ENCODE results near the gene CROT.

Gene CROT

DNA sequence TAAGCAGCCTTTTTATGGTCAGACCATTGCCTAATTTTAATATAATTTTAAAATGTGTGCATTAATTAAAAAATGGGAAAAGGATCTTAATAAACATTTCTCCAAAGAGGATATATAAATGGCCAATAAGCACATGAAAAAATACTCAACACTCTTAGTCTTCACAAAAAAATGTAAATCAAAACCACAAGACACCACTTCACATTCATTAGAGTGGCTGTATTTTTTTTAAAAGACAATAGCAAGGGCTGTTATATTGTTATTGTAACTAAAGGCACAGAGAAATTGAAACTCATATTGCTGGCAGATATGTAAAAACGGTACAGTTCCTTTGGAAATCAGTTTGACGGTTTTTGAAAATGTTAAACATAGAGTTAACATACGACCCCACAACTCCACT, 3.2 kb upstream of the CROT start:
- no peak for DNase-seq (ENCODE audit: low read depth)

DNA sequence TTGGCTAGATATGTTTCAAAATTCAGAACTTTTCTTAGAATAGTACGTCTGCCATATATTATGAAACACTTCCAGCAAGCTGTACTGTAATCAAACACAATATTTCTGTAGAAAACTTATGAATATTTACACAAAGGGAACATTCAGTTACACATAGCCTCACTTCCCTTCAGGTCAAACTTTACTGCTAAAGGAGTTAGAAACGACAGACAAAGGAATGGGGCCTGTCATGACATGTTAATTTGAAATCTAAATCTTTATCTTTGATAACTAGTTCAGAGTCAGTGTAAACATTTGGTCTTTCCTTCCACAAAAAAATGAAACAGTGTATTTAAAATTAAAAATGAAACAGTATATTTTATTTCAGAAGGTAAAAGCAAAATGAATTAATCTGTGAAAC, 1.0 kb upstream of the CROT start:
- DNase-seq (ENCODE audit: low read depth), result no peak

DNA sequence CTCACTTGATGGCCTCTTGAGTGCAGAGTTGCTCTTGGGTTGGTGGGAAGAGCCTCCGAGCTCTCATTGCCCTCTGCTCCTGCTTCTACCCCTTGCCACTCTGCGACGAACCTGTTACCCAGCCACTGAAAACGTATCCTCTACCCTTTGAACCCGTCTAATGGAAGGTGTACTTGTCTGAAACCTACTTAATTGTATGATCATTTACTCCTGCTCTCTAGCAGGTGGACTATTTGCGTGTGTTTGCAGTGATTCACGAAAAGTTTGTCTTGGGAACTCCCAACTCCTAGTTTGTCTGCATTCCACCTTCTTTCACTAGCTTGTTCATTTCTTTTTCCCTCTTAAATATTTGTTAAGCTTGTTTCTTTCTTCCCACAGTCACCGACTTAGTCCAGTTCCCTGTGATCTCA, 503 bp downstream of the CROT start:
- no peak for DNase-seq (ENCODE audit: low read depth)

DNA sequence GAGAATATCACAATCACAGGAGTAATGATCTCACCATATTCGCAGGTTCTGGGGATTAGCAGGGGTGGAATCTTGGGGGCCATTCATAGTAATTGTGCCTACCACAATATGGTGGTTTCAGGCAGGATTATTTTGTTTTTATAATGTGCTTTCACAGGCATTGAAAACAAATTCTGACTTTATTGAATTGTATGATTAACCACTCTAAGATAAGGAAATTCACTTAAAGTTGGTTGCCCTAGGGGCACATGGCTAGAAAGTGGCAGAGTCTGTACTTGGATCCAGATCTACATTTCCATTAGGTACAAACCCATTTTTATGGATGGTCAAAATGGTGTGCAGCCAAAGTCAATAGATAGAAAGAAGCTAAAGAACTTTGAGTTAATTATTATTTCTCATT, 1.7 kb downstream of the CROT start:
- DNase-seq (ENCODE audit: low read depth), result no peak

DNA sequence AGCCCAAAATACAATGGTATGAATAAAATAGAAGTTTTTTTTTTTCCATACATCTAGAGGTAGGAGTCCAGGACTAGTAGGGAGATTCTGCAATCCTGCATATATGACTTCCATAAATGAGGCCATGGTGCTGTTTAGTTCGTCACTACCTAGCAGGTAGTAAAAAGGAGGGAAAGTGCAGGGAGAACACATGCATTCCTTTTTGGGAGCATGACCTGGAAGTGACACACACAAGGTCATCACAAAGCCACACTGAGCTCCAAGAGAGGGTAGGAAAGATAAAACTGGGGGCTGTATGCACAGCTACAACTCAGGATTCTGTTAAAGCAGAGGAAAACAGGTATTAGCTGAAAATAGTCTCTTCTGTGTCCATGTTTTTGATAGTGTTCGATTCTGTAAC, 2.2 kb downstream of the CROT start:
- no peak for DNase-seq (ENCODE audit: low read depth)

DNA sequence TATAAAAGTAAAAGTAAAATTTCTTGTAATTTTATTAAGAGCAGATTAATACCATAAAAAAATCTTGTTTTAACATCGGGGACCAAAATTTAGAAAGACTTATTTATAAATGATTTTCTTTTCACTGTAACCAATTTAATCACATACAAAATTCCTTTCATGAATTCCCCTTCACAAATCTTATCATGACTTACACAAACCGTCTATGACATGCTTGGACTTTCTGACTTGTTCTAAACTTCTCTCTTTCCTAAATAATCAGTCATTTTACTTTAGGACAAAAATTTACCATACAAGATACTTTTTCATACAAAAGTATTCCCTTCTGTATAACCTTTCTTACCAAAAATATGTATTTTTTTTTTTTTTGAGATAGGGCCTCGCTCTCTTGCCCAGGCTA, 9.3 kb downstream of the CROT start:
- no peak for DNase-seq (ENCODE audit: low read depth)

DNA sequence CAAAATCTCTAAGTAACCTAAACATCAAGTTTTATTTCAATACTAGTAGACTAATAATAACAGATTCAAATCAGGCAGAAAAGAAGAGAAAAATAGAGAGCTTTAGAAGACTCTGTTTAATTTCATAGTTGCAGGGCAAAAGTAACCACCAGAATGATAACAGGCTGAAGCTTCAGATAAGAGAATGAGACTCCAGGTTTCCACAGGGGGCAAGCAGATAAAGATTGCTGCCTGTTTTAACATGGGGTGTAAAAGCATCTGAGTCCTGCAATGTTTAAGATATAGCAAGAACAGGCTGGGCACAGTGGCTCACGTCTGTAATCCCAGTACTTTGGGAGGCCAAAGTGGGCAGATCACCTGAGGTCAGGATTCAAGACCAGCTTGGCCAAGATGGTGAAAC, 11.0 kb downstream of the CROT start:
- DNase-seq (ENCODE audit: low read depth), result no peak

DNA sequence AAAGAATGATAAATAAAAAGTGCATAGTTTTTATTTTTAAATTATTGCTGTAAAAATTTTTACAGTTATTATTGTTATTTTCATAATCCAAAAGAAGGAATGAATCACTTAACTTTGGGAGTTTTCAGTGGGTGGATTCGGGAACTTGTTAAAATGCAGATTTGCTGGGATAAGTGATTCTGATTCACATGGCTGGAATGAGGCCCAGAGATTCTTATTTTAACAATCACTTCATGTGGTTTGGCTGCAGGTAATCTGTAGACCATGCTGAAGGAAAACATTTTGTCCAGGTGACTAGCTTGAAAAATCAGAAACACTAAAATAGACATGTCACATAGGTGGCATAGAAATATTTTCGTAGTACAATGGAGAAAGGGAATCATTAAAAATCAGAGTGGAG, 13.9 kb downstream of the CROT start:
- DNase-seq (ENCODE audit: low read depth), result no peak

DNA sequence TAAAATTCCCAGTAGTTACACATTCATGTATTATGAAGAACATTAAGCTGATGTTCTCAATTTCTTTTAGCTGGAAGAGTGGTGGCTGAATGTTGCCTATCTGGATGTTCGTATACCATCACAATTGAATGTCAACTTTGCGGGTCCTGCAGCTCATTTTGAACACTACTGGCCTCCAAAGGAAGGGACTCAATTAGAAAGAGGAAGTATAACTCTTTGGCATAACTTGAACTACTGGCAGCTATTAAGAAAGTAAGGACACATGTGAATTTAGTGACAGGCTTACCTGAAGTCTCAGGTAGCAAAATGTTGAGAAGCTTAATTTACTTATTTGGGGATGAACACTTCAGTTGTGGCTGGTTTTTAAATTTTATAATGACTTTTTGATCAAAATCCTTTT, 15.9 kb downstream of the CROT start:
- no peak for DNase-seq (ENCODE audit: low read depth)

DNA sequence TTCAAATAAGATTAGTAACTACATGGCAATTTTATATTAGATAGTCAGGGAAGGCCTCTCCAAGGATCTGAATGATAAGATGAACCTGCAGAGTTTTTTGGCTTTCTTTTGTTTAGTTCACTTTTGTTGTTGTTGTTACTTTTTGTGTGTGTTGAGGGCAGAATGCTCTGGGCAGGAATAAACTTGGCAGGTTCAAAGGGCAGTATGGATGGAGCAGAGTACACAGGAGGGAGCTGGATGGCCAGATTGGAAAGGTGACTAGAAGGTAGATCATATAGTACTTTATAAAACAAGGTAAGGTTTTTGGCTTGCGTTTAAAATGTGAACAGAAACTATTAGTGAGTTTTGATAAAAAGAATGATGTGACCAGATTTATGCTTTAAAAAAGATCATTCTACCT, 17.9 kb downstream of the CROT start:
- DNase-seq (ENCODE audit: low read depth), result no peak

DNA sequence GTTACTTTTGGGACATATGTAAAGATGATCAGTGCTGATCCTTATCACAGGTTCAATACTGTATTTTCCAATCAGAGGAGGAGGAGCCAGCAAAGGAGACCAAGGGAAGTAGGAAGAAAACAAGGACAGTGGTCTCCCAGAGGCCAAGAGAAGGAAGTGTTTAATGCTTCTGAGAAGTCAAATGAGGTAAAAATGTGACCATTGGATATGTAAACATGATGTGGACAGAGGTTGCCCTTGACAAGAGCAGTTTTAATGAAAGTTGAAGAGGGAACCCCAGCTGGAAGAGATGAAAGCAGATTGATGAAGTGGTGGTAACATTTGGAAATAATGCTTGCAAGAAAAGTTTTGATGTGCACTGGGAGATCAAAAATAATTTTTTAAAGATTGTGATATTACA, 18.8 kb downstream of the CROT start:
- no peak for DNase-seq (ENCODE audit: low read depth)

DNA sequence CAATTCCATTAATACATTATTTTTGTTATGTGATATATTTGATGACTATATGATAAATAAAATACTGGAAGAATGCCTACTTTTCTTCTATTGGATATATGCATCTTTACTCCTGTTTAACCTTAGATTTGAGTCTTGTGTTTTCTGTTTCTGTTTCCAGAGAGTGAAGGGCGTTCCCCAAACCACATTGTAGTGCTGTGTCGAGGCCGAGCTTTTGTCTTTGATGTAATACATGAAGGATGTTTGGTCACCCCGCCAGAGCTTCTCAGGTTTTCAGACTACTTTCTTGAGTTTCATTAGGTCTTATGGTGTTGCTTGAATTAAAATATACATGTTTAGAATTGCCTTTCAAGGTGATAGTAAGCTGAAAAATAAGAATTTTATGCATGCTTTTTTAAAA, 23.8 kb downstream of the CROT start:
- DNase-seq (ENCODE audit: low read depth), result no peak

DNA sequence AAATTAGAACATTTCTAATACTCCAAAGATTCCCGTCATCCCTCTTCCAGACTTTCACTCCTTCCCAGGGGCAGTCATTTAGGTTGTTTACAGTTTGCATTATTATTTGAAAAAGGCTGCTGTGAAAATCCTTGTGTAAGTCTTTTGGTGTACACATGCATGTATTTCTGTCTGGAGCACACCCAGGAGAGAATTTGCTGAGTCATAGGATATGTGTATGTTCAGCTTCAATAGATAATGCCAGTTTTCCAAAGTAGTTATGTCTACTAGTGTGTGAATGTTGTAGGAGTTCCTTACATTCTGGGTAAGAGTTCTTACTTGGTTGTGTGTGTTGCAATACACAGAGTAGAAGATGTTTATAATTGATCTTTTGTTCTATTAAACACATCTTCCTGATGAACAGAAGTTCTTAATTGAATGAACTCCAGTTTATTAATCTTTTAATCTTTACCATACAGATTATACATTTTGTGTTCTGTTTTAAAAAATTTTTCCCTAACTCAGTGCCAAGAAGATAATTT, 25.3 kb downstream of the CROT start:
- no peak for DNase-seq (ENCODE audit: low read depth)

DNA sequence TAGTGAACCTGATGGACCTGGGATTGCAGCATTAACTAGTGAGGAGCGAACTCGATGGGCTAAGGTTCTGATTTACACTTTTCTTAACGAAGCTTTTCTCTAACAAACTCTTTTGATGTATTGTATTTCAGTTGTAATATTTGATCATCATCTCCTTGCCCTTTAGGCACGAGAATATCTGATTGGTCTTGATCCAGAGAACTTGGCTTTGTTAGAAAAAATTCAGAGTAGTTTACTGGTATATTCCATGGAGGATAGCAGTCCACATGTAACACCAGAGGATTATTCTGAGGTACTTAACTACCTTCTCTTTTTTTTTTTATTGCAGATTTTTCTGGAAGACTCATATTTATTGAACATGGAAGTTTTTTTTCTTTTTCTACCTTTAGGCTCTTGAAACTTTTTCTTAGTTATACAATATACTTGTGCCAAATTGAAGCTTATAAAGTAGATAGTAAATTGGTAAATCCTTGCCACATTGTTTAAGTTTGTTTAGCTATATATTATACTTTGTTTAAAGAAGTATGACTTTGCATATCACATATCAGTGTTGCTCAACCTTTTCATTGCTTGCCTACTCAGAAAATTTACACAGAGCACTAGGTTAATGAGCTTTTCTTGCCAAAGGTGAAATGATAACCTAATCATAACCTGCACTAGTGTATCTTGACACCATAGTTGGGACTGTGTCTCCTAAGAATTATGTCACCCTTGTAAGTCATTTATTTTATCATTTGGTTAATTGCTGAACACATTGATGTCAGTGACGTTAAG, 30.4 kb downstream of the CROT start:
- DNase-seq (ENCODE audit: low read depth), result no peak

DNA sequence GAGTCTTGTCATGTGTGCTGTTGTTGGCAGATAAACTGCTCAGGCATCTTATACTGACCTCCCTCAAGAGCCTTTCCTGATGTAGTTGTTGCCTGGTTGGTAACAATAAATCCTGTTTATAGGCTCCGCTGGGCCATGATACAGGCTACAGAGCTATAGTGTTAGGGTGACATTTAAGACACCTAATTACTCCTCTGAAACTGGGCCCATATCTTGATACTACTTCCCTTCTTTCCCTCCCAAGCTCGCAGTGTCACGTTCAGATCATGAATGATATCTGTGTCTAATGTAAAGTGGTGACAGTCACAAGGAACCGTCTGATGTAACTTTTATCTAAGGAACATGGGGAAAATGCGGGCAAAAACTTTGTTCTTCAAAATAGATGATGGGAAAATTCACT, 35.4 kb downstream of the CROT start:
- DNase-seq (ENCODE audit: low read depth), result no peak

DNA sequence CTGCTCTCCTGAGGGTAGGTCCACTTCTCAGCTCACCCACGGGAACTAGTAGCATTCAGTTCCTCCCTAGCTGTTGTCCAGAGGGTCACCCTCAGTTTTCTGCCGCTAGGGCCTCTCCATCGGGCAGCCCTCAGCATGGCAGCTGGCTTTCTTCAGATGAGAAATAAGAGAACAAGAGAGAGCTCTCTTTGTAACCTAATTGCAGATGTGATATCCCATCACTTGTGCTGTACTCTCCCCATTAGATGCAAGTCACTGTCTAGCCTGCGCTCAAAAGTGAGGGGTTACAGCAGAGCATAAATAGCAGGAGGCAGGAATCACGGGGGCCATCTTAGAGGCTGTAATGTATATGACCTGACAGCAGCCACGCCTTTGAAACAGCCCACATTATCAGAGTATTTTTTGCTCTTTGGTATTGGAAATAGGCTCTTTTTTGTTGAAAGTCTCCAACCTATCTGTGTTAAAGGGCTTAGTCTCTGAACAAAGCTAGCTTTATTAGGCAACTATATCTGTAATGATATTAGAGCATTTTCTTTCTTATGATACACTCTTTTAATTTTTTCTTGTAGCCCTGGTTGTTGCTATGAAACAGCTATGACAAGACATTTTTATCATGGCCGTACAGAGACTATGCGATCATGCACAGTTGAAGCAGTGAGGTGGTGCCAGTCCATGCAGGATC, 45.7 kb downstream of the CROT start:
- no peak for DNase-seq (ENCODE audit: low read depth)

DNA sequence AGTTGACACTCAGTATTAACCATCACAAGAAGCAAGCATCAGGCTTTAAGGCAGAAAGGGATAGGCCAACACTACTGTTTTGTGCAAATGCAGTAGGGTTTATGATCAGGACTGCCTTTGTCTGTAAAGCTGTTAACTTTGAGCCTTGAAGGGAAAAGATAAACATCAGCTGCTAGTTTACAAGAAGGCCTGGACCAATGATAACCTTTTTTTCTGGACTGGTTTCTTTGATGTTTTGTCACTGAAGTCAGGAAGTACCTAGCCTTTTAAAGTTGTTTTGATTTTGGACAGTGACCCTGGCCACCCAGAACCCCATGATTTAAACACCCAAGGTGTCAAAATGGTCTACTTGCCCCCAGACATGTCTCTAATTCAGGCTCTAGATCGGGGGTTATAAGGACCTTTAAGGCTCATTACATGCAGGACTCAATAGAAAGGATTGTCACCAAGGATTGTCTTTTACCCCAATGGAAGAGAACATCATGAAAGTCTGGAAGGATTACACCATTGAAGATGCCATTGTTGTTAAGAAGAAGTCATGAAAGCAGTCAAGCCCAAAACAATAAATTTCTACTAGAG, 50.1 kb downstream of the CROT start:
- DNase-seq (ENCODE audit: low read depth), result no peak

DNA sequence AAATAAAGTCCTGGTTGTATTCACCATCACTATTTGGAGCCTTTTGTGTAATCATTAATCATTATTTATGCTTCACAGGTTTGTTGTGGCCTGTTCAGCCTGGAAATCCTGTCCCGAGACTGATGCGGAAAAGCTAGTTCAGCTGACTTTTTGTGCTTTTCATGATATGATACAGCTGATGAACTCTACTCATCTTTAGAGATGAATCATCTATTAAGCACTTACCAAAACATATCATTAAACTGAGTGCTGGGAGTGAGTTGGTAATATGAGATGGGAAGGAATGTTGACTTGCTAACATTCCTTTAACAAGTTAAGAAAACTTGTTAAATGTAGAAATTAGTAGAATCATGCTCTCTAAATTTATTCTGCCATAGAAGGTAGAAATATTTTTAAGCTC, 53.0 kb downstream of the CROT start:
- no peak for DNase-seq (ENCODE audit: low read depth)

DNA sequence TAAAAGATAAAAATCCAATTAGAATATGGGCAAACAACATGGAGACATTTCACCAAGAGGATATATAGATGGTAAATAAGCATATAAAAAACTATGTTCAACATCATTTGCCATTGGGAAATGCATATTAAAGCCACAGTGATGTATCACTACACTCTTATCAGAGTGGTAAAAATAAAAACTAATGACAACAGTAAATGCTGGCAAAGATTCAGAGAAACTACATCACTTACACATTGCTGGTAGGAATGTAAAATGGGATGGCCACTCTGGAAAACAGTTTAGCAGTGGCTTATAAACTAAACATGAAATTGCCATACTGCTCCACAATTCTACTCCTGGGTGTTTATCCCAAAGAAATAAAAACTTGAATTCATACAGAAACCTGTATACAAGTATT, 59.2 kb downstream of the CROT start:
- DNase-seq (ENCODE audit: low read depth), result no peak

DNA sequence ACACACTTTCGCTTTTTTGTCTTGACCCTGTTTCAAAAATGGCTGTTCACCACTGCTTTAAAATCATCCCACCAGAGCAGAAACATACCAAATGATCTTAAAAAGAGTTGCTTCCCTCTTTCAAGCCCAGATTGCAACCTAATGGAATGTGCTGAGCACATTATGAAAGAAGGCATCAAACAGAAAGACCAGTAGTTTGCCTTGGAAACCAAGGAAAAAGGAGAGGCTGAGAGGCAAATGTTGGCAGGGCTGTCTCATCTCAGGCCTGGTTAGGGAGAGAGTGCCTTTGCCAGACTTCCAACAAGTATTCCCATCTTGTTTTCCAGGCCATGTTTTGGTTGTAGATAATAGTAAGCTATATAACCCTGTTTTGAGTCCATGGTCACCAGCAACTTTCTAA, 65.7 kb downstream of the CROT start:
- DNase-seq (ENCODE audit: low read depth), result no peak

DNA sequence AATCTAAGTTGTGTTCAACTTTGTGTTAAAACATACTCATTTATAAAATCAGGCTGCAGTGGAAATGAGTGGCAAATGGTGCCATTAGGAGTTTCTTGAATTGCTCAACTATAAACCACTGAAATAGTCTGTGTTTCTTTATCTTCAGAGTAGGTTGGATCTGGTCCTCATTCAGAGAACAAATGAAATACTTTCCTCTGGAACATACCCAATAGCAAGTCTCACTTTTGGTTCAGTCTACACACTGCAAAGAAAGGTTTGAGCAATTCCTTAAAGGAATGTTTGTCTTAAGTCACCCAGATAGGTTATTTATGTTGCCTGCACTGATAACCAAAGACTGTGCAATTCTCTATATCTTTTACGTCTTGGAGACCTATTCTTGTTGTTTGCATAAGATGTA, 67.6 kb downstream of the CROT start:
- no peak for DNase-seq (ENCODE audit: low read depth)

DNA sequence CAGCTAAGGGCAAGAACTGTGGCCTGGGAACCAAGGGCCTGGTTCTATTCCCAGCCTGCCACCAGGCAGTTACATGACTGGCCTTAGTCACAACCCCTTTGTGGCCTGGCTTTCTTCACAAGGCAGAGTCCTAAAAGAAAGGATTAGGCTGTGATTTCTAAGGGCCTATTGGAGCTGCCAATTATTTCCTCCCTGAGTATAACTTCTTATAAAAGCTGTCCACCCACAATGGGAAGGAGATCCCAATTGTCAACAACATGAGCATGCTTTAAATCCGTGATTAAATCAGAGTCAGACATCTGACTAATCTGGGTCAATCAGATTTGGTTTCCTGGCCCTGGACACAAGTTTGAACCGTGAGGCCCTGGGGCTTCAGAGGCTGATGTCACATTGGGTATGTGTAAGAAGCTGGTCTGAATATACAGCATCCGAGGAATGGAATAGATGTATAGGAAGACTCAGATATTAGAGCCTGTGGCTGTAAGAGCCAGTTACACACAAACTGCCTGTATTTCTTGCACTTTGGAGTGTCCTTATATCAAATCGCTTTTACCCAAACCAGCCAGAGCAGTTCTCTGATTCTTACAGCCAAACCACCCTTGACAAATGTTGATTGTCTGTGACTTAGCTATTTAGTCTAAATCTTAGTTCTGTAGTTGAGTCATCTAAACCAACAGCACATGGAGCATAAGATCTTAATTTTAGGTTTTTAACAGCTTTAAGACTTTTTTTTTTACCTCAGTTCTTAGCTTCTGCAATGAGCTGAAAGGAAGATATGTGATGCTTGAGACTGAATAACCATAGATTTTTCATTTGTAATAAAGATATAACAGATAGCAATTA, 68.7 kb downstream of the CROT start:
- no peak for DNase-seq (ENCODE audit: low read depth)

DNA sequence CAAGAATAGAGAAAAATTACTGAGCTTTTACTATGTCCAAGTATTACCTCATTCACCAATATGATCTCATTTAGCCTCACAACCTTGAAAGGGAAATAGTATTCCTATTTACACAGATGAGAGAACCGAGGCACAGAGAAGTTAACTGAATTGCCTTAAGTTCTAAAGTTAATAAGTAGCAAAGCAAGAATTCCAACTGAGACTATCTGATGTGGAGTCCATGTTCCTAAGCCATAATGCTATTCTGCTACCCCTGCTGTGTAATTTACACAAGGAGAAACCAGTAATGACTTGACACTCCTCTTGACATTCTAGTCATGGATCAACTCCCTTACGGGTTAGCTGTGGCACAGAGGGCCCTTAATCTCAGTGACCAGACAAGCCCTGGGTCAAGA, 69.3 kb downstream of the CROT start:
- no peak for DNase-seq (ENCODE audit: low read depth)

Data from stimulated activated CD8-positive, alpha-beta memory T cell treated with anti-CD3 and anti-CD28 coated beads, Interleukin-12 subunit alpha, Interleukin-12 subunit beta, amount 100 ng/mL, for 4 hours (primary cell).